Measurements from ENCODE around the gene CLNK.

CLNK gene

DNA sequence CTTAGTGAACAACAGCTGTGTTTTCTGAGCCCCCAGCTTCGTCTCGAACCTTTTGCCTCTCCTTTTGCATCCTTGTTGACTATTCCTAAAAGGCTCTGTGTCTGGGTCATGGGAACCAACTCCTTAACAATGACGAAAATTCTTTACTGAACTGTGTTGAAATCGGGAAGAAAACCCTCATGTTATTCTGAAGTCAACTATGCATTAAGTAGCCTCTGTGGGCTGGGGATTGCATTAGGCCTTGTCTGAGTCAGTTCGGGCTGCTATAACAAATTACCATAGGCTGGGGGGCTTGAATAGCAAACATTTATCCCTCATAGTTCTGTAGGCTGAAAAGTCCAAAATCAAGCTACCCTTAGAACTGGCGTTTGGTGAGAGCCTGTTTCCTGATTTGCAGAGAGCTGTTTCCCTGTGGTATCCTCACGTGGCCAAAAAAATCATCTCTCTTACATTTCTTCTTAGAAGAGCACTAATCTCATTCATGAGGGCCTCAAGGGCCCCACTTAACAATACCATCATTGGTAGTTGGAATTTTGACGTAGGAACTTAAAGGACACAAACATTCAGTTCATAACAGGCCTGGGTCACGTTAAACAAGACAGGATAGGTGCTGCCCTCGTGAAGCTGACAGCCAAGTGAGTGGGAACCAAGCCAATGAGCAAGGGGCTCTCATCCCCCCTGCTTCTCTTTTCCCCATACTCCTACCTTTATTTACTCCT is 75.9 kb downstream of the CLNK start:
- Histone ChIP-seq H3K27me3 (ENCODE audit: insufficient read depth, low read depth) (no peaks in the 10 kb centered on the region), H4K20me1 (ENCODE audit: insufficient read depth) (no peaks in the 10 kb centered on the region), H3K9ac (no peak overlapping the region), H3K4me2 (no peak overlapping the region), H3K79me2 (ENCODE audit: insufficient read depth, low read depth) (no peaks in the 10 kb centered on the region), H2AFZ (ENCODE audit: low read depth) (no peak overlapping the region), H3K4me1 (ENCODE audit: low read depth, poor library complexity, severe bottlenecking) (no peaks in the 10 kb centered on the region), H3K36me3 (ENCODE audit: insufficient read depth) (no peaks in the 10 kb centered on the region), H3K4me3 (IDR thresholded peaks at IDR 0.05; ENCODE audit: insufficient read depth, low read depth, low read length) (no peak overlapping the region), H3K27ac (no peak overlapping the region)
- TF ChIP-seq, protein P1, sequence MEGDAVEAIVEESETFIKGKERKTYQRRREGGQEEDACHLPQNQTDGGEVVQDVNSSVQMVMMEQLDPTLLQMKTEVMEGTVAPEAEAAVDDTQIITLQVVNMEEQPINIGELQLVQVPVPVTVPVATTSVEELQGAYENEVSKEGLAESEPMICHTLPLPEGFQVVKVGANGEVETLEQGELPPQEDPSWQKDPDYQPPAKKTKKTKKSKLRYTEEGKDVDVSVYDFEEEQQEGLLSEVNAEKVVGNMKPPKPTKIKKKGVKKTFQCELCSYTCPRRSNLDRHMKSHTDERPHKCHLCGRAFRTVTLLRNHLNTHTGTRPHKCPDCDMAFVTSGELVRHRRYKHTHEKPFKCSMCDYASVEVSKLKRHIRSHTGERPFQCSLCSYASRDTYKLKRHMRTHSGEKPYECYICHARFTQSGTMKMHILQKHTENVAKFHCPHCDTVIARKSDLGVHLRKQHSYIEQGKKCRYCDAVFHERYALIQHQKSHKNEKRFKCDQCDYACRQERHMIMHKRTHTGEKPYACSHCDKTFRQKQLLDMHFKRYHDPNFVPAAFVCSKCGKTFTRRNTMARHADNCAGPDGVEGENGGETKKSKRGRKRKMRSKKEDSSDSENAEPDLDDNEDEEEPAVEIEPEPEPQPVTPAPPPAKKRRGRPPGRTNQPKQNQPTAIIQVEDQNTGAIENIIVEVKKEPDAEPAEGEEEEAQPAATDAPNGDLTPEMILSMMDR (conservative IDR thresholded peaks at IDR 0.05; ENCODE audit: low read depth, low read length) = no peak

DNA sequence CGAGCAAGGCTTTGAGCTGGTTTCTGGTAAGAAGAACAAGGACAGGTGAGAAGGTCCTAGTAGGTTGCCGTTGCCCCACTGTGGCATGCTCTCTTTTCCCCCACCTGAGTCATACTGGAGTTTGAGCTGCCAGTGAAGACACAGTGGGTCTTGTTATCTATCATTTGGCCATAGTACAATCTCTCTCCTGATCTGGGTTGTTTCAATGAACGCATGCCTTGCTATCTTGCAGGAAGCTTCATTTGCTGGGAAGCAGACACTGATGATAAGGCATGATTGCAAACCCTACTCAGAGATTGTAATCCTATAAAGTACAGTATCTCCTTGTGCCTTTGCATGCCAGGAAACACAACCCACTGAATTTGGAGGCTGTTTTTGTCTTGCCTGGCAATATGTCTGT is 77.4 kb downstream of the CLNK start:
- Histone ChIP-seq H3K27me3 (ENCODE audit: insufficient read depth, low read depth) (no peaks in the 10 kb centered on the region), H4K20me1 (ENCODE audit: insufficient read depth) (no peaks in the 10 kb centered on the region), H2AFZ (ENCODE audit: low read depth) (no peak overlapping the region), H3K27ac (no peak overlapping the region), H3K9ac (no peak overlapping the region), H3K79me2 (ENCODE audit: insufficient read depth, low read depth) (no peaks in the 10 kb centered on the region), H3K4me2 (no peak overlapping the region), H3K36me3 (ENCODE audit: insufficient read depth) (no peaks in the 10 kb centered on the region), H3K4me1 (ENCODE audit: low read depth, poor library complexity, severe bottlenecking) (no peaks in the 10 kb centered on the region), H3K4me3 (IDR thresholded peaks at IDR 0.05; ENCODE audit: insufficient read depth, low read depth, low read length) (no peak overlapping the region)
- TF ChIP-seq, protein P1 (conservative IDR thresholded peaks at IDR 0.05; ENCODE audit: low read depth, low read length) = no peak

DNA sequence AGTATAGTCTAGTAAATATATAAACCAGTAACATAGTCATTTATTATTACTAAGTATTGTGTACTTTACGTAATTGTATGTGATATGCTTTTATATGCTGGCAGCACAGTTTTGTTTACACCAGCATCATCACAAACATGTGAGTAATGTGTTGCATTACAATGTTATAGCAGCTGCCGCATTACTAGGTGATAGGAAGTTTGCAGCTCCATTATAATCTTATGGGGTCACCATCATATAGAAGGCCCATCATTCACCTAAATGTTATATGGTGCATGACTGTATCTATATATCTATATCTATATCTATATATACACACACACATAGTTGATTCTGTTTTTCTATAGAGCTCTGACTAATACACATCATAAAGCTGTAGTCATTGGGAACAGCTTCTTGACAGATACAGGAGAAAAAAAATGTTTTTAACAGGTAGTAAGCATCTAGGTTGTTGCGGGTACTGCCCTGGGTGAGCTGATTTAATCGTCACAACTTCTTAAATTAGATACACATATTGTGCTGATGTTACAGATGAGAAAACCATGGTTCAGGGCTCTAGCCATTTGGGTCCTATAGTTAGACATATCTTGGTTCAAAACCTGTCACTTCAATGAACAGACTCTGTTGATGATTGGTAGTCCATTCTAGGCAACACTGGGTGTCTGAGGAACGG is 77.9 kb downstream of the CLNK start:
- Histone ChIP-seq H3K27ac (no peak overlapping the region), H3K36me3 (ENCODE audit: insufficient read depth) (no peaks in the 10 kb centered on the region), H2AFZ (ENCODE audit: low read depth) (no peak overlapping the region), H3K4me1 (ENCODE audit: low read depth, poor library complexity, severe bottlenecking) (no peaks in the 10 kb centered on the region), H3K79me2 (ENCODE audit: insufficient read depth, low read depth) (no peaks in the 10 kb centered on the region), H3K9ac (no peak overlapping the region), H3K4me3 (IDR thresholded peaks at IDR 0.05; ENCODE audit: insufficient read depth, low read depth, low read length) (no peak overlapping the region), H3K27me3 (ENCODE audit: insufficient read depth, low read depth) (no peaks in the 10 kb centered on the region), H4K20me1 (ENCODE audit: insufficient read depth) (no peaks in the 10 kb centered on the region), H3K4me2 (no peak overlapping the region)
- TF ChIP-seq, protein P1 (conservative IDR thresholded peaks at IDR 0.05; ENCODE audit: low read depth, low read length) = no peak

DNA sequence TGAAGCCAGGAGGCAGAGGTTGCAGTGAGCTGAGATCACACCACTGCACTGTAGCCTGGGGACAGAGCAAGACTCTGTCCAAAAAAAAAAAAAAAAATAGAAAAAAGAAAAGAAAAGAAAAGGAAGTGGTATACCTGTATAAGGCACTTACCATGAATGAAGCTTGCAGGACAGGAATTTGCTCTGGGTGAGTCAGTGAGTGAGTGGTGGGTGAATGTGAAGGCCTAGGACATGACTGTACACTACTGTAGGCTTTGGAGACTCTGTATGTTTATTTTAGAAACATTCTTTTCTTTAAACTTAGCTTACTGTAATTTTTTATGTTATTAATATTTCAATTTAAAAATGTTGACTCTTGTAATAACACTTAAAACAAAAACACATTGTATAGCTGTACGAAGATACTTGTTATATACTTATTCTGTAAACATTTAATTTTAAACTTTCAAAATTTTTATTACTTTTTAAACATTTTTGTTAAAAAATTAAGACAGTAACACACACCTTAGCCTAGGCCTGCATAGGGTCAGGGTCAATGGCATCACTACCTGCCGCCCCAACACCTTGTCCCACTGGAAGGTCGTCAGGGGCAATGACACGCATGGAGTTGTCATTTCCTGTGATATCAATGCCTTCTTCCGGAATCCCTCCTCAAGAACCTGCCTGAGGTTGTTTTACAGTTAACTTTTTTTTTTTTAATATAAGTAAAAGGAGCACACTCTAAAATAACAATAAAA is 78.7 kb downstream of the CLNK start:
- Histone ChIP-seq H4K20me1 (ENCODE audit: insufficient read depth) (no peaks in the 10 kb centered on the region), H3K4me2 (no peak overlapping the region), H3K79me2 (ENCODE audit: insufficient read depth, low read depth) (no peaks in the 10 kb centered on the region), H3K36me3 (ENCODE audit: insufficient read depth) (no peaks in the 10 kb centered on the region), H3K4me3 (IDR thresholded peaks at IDR 0.05; ENCODE audit: insufficient read depth, low read depth, low read length) (no peak overlapping the region), H3K4me1 (ENCODE audit: low read depth, poor library complexity, severe bottlenecking) (no peaks in the 10 kb centered on the region), H2AFZ (ENCODE audit: low read depth) (no peak overlapping the region), H3K27ac (no peak overlapping the region), H3K27me3 (ENCODE audit: insufficient read depth, low read depth) (no peaks in the 10 kb centered on the region), H3K9ac (no peak overlapping the region)
- TF ChIP-seq, protein P1 (conservative IDR thresholded peaks at IDR 0.05; ENCODE audit: low read depth, low read length) = no peak
